Esophagus (tissue), 2 donors: ENCODE results near the gene KLHL24. TPM values are rescaled to one million over a fixed set of nuclear protein-coding genes. Genes with fewer than 3 reads are reported as not detected.
"Not testable (repeated sequence)": the region's sequence is repeated elsewhere in the genome, so short reads cannot be mapped to it uniquely, and the experiment has no call there.

Source experiments
- H3K27ac ChIP-seq, 2 donors: one replicate each; pipeline ENCODE4 v1.5.1; 2013; ENCODE audit warnings: low read depth in 2 of 2, mild to moderate bottlenecking in 2 of 2, inconsistent platforms in 1 of 2, low read length in 1 of 2, moderate library complexity in 1 of 2
- H3K27me3 ChIP-seq, 2 donors: one replicate each; pipeline ENCODE4 v1.6.1; 2013; ENCODE audit warnings: low read length in 2 of 2, control low read depth in 1 of 2, mild to moderate bottlenecking in 1 of 2; ENCODE audit not compliant: insufficient read depth in 2 of 2, control insufficient read depth in 1 of 2
- H3K36me3 ChIP-seq, 2 donors: one replicate each; pipeline ENCODE4 v1.6.1; 2013; ENCODE audit warnings: low read length in 1 of 2; ENCODE audit not compliant: control insufficient read depth in 2 of 2, insufficient read depth in 2 of 2
- H3K4me1 ChIP-seq, 2 donors: one replicate each; pipeline ENCODE4 v1.6.1; 2013; ENCODE audit warnings: low read length in 1 of 2; ENCODE audit not compliant: control insufficient read depth in 2 of 2, insufficient read depth in 2 of 2
- H3K4me3 ChIP-seq, 2 donors: one replicate each; pipeline ENCODE4 v1.5.1; 2013; ENCODE audit warnings: low read length in 2 of 2, mild to moderate bottlenecking in 2 of 2, low read depth in 1 of 2, moderate library complexity in 1 of 2
- H3K9me3 ChIP-seq, 2 donors: one replicate each; pipeline ENCODE4 v1.6.1; 2013; ENCODE audit warnings: mild to moderate bottlenecking in 2 of 2, low read depth in 1 of 2, low read length in 1 of 2, moderate library complexity in 1 of 2; ENCODE audit not compliant: control insufficient read depth in 2 of 2, insufficient read depth in 1 of 2
- WGBS, 2 donors: extraction: QIAGEN DNeasy Blood & Tissue Kit; methylation state at CpG; one replicate each; pipeline ENCODE4 v1.1.7; 2013; 5-methylcytosine and 5-hydroxymethylcytosine counted together
- polyA plus RNA-seq, 2 donors: library from polyadenylated mRNA; stranded (reverse); fragments of 200-250 nt; gene quantifications; one replicate each; pipeline ENCODE4 v1.2.3, GENCODE V29; 2013
- donor health status: healthy with polysubstance abuse.
- donor health status: Bipolar disorder and iron deficiency.

KLHL24 gene
- polyA plus RNA-seq, 2 donors: 4.3 to 5.1 TPM

- not testable (repeated sequence) for H3K36me3 ChIP-seq, H3K27ac ChIP-seq, H3K9me3 ChIP-seq, H3K4me3 ChIP-seq, H3K27me3 ChIP-seq, H3K4me1 ChIP-seq
- WGBS, 2 donors: 95 to 98% methylated on average over 5 of the region's 5 CpGs
Measured at GRCh38 chr3:183689621-183690020, 54.2 kb downstream of the KLHL24 start.

GRCh38 chr3:183690402-183690995 is 55.1 kb downstream of the KLHL24 start:
- no peaks in the 10 kb centered on the region for H3K4me1 ChIP-seq
- no peak overlapping the region for H3K27ac ChIP-seq
- no peaks in the 10 kb centered on the region for H3K9me3 ChIP-seq
- WGBS, 2 donors: 96 to 98% methylated on average over 11 of the region's 11 CpGs
- no peaks in the 10 kb centered on the region for H3K27me3 ChIP-seq
- H3K4me3 ChIP-seq: no peak overlapping the region
- no peaks in the 10 kb centered on the region for H3K36me3 ChIP-seq

GRCh38 chr3:183692436-183692835 is 57.0 kb downstream of the KLHL24 start:
- H3K9me3 ChIP-seq: no peaks in the 10 kb centered on the region
- 91 to 92% methylated on average over 10 of the region's 10 CpGs for WGBS, 2 donors
- H3K36me3 ChIP-seq: no peaks in the 10 kb centered on the region
- no peaks in the 10 kb centered on the region for H3K27me3 ChIP-seq
- H3K27ac ChIP-seq: no peak overlapping the region
- no peak overlapping the region for H3K4me3 ChIP-seq
- H3K4me1 ChIP-seq: no peaks in the 10 kb centered on the region

GRCh38 chr3:183695569-183696364 is 60.3 kb downstream of the KLHL24 start:
- H3K27me3 ChIP-seq: no peaks in the 10 kb centered on the region
- no peak overlapping the region for H3K4me3 ChIP-seq
- peaks cover 0 to 2% of the 10 kb centered on the region in 2 donors for H3K4me1 ChIP-seq
- WGBS, 2 donors: 88 to 93% methylated on average over 7 of the region's 7 CpGs
- no peak overlapping the region for H3K27ac ChIP-seq
- no peaks in the 10 kb centered on the region for H3K36me3 ChIP-seq
- H3K9me3 ChIP-seq: no peaks in the 10 kb centered on the region

- peak overlapping the region; percentile 63 to 82 for H3K27ac ChIP-seq
- WGBS, 2 donors: 38 to 39% methylated on average over 4 of the region's 4 CpGs
- no peaks in the 10 kb centered on the region for H3K27me3 ChIP-seq
Measured at GRCh38 chr3:183697123-183697609, 61.7 kb downstream of the KLHL24 start.

GRCh38 chr3:183697610-183698317 is 62.3 kb downstream of the KLHL24 start, which contains the start of gene YEATS2:
YEATS2 (plus strand) TSS chr3:183697797; CDS start chr3:183715163, 17,366 bp downstream.
- peaks cover 0 to 2% of the 10 kb centered on the region in 2 donors for H3K4me1 ChIP-seq
- peak within 1 kb of the TSS; percentile 87 to 99 for H3K4me3 ChIP-seq
- 1% methylated on average over 55 to 89 of the region's 89 CpGs for WGBS, 2 donors
- no peaks in the 10 kb centered on the region for H3K9me3 ChIP-seq
- H3K27ac ChIP-seq: peak within 1 kb of the TSS; percentile 82 to 88
- no peaks in the 10 kb centered on the region for H3K27me3 ChIP-seq
- no peaks in the 10 kb centered on the region for H3K36me3 ChIP-seq

More at GRCh38 chr3:183697123-183697609, 61.7 kb downstream of the KLHL24 start:
- no peaks in the 10 kb centered on the region for H3K36me3 ChIP-seq
- peaks cover 0 to 2% of the 10 kb centered on the region in 2 donors for H3K4me1 ChIP-seq
- H3K4me3 ChIP-seq: peak overlapping the region; percentile 87 to 99
- H3K9me3 ChIP-seq: no peaks in the 10 kb centered on the region

GRCh38 chr3:183698318-183698751 is 62.9 kb downstream of the KLHL24 start:
- H3K27me3 ChIP-seq: no peaks in the 10 kb centered on the region
- H3K36me3 ChIP-seq: no peaks in the 10 kb centered on the region
- WGBS, 2 donors: 1% methylated on average over 13 of the region's 13 CpGs

GRCh38 chr3:183698756-183699155 is 63.3 kb downstream of the KLHL24 start:
- peak overlapping the region in 1 of 2 donors; percentile 87 for H3K4me3 ChIP-seq
- H3K9me3 ChIP-seq: no peaks in the 10 kb centered on the region
- H3K27me3 ChIP-seq: no peaks in the 10 kb centered on the region
- H3K27ac ChIP-seq: peak overlapping the region in 1 of 2 donors; percentile 32
- no peaks in the 10 kb centered on the region for H3K36me3 ChIP-seq
- 2 to 5% methylated on average over 9 of the region's 9 CpGs for whole genome bisulfite sequencing, 2 donors
- peaks cover 0 to 2% of the 10 kb centered on the region in 2 donors for H3K4me1 ChIP-seq

More at GRCh38 chr3:183698318-183698751, 62.9 kb downstream of the KLHL24 start:
- H3K9me3 ChIP-seq: no peaks in the 10 kb centered on the region
- peak overlapping the region; percentile 87 to 99 for H3K4me3 ChIP-seq
- peaks cover 0 to 2% of the 10 kb centered on the region in 2 donors for H3K4me1 ChIP-seq
- peak overlapping the region; percentile 82 to 88 for H3K27ac ChIP-seq

GRCh38 chr3:183699238-183699947 is 64.0 kb downstream of the KLHL24 start:
- Histone ChIP-seq H3K36me3 (no peaks in the 10 kb centered on the region), H3K27me3 (no peaks in the 10 kb centered on the region), H3K4me1 (peaks cover 0 to 2% of the 10 kb centered on the region in 2 donors), H3K27ac (peak overlapping the region in 1 of 2 donors; percentile 32), H3K4me3 (peak overlapping the region in 1 of 2 donors; percentile 87), H3K9me3 (no peaks in the 10 kb centered on the region)
- WGBS, 2 donors: 55 to 57% methylated on average over 13 of the region's 13 CpGs
